Lower lobe of right lung (tissue), 2 donors: Measurements from ENCODE around the gene TIGIT. TPM values are rescaled to one million over a fixed set of nuclear protein-coding genes. Genes with fewer than 3 reads are reported as not detected.

ENCODE experiments used
- ATAC-seq, 2 donors: fragments of 200-7000 bp; cut with Tn5 transposase; one replicate each; pipeline ENCODE4 v1.9.1; 2020 to 2022; ENCODE audit warnings: mild to moderate bottlenecking in 2 of 2, moderate library complexity in 2 of 2
- DNase-seq: peaks from one replicate; pipeline ENCODE4 v3.0.0-alpha.2; 2020
- H3K27ac ChIP-seq: fragments of 200-600 bp; one replicate; pipeline ENCODE4 v1.8.0; 2022
- H3K27me3 ChIP-seq: fragments of 200-600 bp; one replicate; pipeline ENCODE4 v1.8.0; 2022; ENCODE audit warnings: low read depth
- H3K36me3 ChIP-seq: fragments of 200-600 bp; one replicate; pipeline ENCODE4 v1.8.0; 2022; ENCODE audit warnings: mild to moderate bottlenecking
- H3K4me1 ChIP-seq: fragments of 200-600 bp; one replicate; pipeline ENCODE4 v1.8.0; 2022
- H3K4me3 ChIP-seq: fragments of 200-600 bp; one replicate; pipeline ENCODE4 v1.8.0; 2022; ENCODE audit warnings: mild to moderate bottlenecking
- H3K9me3 ChIP-seq: fragments of 200-600 bp; one replicate; pipeline ENCODE4 v1.8.0; 2022
- CTCF ChIP-seq: fragments of 200-600 bp; IDR thresholded peaks from one replicate; pipeline ENCODE4 v1.8.0; 2022; ENCODE audit warnings: antibody characterized with exemption, mild to moderate bottlenecking
- intact Hi-C: fragments of 100-400 bp; cut with DNase I; formaldehyde crosslinking; loops from one replicate; pipeline ENCODE4 v1.11.0; 2022
- total RNA-seq: library from RNA; stranded (reverse); fragmentation: NEBNext Ultra II Directional; extraction: Animal tissue kit (Norgen Biotek cat#: 25700); gene quantifications from one replicate; pipeline ENCODE4 v1.2.1, GENCODE V29; 2021
- donor health status: DM: no; HTN: yes; CAD: no; lungs with severe emphysema.

TIGIT gene
- total RNA-seq, 1 donor from 2014 or later: 1.7 TPM

GRCh38 chr3:114336857-114337256 is 43.0 kb downstream of the TIGIT start:
- Histone ChIP-seq H3K4me3 (no peak overlapping the region), H3K27ac (no peak overlapping the region), H3K36me3 (peaks cover 26% of the 10 kb centered on the region), H3K4me1 (no peaks in the 10 kb centered on the region), H3K9me3 (no peaks in the 10 kb centered on the region), H3K27me3 (no peaks in the 10 kb centered on the region)
- DNase-seq (no peak), ATAC-seq (no peak)
- intact Hi-C loops: no loop called here
- no peak for TF ChIP-seq CTCF

DNA sequence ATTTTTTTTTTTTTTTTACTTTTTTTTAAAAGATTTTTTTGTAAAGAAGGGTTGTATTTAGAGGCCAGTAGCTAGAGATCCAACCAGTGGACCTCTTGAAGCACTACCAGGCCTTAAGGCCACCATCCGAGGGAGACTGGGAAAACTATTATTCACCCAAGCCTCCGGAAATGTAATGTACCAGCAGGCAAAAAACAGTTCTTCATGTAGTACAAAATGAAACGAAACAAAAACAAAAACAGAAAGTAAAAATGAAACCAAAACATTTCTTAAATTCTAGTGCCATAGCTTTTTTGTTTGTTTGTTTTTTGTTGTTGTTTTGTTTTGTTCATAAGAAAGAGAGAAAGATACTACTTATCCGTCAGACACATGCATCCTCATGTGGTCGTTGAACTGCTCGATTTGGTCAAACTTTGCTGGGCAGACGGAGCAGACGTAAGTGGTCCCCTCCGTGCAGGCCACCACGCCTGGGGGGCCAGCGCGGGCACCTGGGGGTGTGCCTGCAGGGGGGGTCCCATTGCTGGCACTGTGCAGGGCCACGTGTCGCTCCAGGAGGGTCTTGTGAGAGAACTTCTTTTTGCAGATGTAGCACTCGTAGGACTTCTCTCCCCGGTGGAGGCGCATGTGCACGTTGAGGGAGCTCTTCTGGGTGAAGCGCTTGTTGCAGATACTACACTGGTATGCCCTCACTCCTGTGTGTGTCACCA is 45.0 kb downstream of the TIGIT start:
- H3K4me1 ChIP-seq: no peaks in the 10 kb centered on the region
- H3K9me3 ChIP-seq: no peaks in the 10 kb centered on the region
- ATAC-seq (peak in 1 of 2 donors; percentile 32), DNase-seq (no peak)
- no peak overlapping the region for H3K4me3 ChIP-seq
- H3K36me3 ChIP-seq: peaks cover 26% of the 10 kb centered on the region
- no peak overlapping the region for H3K27ac ChIP-seq
- intact Hi-C loops: no loop called here
- no peak for TF ChIP-seq CTCF
- H3K27me3 ChIP-seq: no peaks in the 10 kb centered on the region

DNA sequence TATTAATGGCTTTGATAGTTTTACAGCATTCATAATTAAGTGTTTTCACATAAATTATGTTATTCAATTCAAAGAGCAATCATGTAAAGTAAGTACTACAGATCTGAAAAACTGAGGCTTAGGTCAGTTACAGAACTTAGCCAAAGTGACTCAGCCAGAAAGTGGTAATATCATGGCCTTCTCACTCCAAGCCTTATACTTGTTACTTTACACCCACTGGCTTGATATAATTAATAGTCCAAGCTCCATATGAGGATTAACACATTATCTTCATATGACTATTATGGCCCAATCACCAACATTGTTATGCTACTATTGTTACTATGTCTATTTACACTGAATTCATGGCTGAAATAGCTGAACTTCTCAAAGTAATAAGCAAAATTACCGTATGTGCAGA is 50.7 kb downstream of the TIGIT start:
- Histone ChIP-seq H3K36me3 (peaks cover 21% of the 10 kb centered on the region), H3K9me3 (no peaks in the 10 kb centered on the region), H3K4me3 (no peak overlapping the region), H3K27me3 (no peaks in the 10 kb centered on the region), H3K27ac (no peak overlapping the region), H3K4me1 (no peaks in the 10 kb centered on the region)
- intact Hi-C loops: no loop called here
- no peak for TF ChIP-seq CTCF
- ATAC-seq (no peak), DNase-seq (no peak)

DNA sequence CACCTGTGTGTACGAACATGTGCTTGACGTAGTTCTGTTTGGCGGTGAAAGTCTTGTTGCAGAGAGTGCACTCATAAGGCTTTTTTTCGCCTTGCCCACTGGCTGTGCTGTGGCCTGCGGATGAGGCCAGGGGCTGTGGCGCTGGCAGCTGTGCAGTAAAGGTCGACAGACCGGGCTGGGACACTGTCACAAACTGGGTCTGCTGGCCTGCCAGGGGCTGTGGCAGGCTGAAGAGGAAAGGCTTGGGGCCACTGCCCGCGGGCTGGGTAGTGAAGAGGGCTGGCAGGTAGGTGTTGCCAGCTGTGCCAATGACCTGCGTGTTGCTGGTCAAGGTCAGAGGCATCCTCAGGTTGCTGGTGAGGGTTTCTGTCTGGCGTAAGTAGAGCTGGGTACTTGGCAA is 56.4 kb downstream of the TIGIT start:
- no peaks in the 10 kb centered on the region for H3K4me1 ChIP-seq
- H3K27me3 ChIP-seq: no peaks in the 10 kb centered on the region
- no peak for TF ChIP-seq CTCF
- H3K27ac ChIP-seq: no peak overlapping the region
- DNase-seq (no peak), ATAC-seq (no peak)
- no peaks in the 10 kb centered on the region for H3K9me3 ChIP-seq
- H3K4me3 ChIP-seq: no peak overlapping the region
- intact Hi-C loops: no loop called here
- peaks cover 38% of the 10 kb centered on the region for H3K36me3 ChIP-seq

DNA sequence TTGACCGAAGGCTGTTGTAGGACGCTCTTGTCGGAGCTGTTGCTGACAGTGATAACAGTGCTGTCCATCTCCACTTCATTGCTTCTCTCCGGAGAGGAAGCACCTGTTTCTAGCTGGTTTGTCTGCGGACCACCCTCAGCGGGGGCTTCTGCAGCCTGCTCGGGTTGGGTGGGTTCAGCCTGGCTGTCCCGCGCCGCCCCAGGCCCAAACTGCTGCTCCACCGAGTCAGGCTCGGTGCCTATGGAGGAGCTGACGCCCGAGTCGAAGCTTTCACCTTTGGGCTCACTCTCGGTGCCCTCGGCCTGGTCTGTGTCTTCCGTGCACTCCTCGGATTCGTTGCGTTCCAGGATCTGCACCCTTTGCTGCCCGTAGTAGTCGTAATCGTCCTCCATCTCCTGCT is 56.9 kb downstream of the TIGIT start:
- no peak overlapping the region for H3K27ac ChIP-seq
- DNase-seq (no peak), ATAC-seq (no peak)
- peaks cover 34% of the 10 kb centered on the region for H3K36me3 ChIP-seq
- TF ChIP-seq CTCF: no peak
- no peak overlapping the region for H3K4me3 ChIP-seq
- intact Hi-C loops: no loop called here
- no peaks in the 10 kb centered on the region for H3K4me1 ChIP-seq
- no peaks in the 10 kb centered on the region for H3K27me3 ChIP-seq
- H3K9me3 ChIP-seq: no peaks in the 10 kb centered on the region
